ENCODE data around the gene SP5. TPM values are rescaled to one million over a fixed set of nuclear protein-coding genes. Genes with fewer than 3 reads are reported as not detected.

Gene SP5
- total and polyA plus RNA-seq, 10 of the 15 experiments (the other 5 are each of a cell fraction or from before 2014, with no cell fraction given), result not detected

DNA sequence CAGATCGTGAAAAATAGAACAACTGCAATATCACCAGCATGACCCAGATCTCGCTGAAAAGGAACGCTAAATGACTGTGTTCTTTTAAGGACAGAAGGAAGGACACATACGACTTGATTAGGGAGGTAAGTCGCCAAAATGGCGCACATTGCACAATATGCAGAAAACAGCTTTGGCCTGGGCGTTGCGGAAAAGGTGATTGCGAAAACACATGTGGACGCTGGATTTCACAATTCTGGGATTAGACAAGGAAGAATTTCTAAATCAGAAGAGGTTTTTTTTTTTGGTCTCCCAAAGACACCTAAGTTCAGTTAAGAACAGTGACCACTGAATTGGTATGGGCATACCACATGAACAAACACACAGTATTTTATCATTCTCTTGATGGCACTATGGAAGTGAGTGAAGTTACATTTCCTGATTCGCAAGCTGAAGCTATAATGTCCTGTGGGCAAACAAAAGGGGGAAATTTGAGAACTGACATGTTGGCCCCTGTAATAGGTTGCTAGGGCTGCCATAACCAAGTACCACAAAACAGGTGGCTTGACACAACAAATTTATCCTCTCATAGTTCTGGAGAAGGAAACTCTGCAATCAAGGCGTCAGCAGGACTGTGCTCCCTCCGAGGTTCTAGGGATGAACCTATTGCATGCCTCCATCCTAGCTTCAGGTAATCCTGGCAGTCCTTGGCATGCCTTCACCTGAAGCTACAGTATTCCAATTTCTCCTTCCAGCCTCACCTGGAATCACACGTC is 29.3 kb downstream of the SP5 start:
- ChIA-PET RAD21 (ENCODE audit: unreplicated experiment) (no interaction called here), CTCF (interaction anchor here (0.6 to 0.7 kb wide), 2 partner anchors 9 to 63 kb away, joined by 3 read pairs; no protein-coding TSS in a partner anchor), POLR2A (no interaction called here), SMC1A (ENCODE audit: uncharacterized antibody, unreplicated experiment) (interaction anchor here (0.7 kb wide), 1 partner anchor 9 kb away, joined by 3 read pairs; no protein-coding TSS in a partner anchor)
- WGBS (ENCODE audit: insufficient coverage, insufficient replicate concordance, low lambda C conversion rate, missing lambda C conversion rate), result 51% methylated on average over 14 of the region's 14 CpGs
- H3K4me2 ChIP-seq (ENCODE audit: control insufficient read depth, insufficient read depth), result no peak overlapping the region
- no peaks in the 10 kb centered on the region for H3K79me2 ChIP-seq (ENCODE audit: control insufficient read depth, insufficient read depth, low read length)
- H3K9me3 ChIP-seq (replicated peaks; ENCODE audit: control insufficient read depth, insufficient read depth, low read length), result no peaks in the 10 kb centered on the region
- H3K4me1 ChIP-seq (ENCODE audit: control insufficient read depth, insufficient read depth, low read length), result no peaks in the 10 kb centered on the region
- no peak overlapping the region for H3K27ac ChIP-seq (ENCODE audit: control insufficient read depth, insufficient read depth)
- no peak overlapping the region for H3K4me3 ChIP-seq
- no peaks in the 10 kb centered on the region for H4K20me1 ChIP-seq (ENCODE audit: control insufficient read depth, insufficient read depth)
- TF ChIP-seq, protein P1, sequence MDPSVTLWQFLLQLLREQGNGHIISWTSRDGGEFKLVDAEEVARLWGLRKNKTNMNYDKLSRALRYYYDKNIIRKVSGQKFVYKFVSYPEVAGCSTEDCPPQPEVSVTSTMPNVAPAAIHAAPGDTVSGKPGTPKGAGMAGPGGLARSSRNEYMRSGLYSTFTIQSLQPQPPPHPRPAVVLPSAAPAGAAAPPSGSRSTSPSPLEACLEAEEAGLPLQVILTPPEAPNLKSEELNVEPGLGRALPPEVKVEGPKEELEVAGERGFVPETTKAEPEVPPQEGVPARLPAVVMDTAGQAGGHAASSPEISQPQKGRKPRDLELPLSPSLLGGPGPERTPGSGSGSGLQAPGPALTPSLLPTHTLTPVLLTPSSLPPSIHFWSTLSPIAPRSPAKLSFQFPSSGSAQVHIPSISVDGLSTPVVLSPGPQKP (IDR thresholded peaks at IDR 0.05; ENCODE audit: low read depth, low read length), result no peak
- TF ChIP-seq PML (IDR thresholded peaks at IDR 0.05; ENCODE audit: low read length), result no peak
- no peak for TF ChIP-seq HDAC6 (IDR thresholded peaks at IDR 0.05; ENCODE audit: unreplicated experiment)
- no peak for TF ChIP-seq MEF2A (IDR thresholded peaks at IDR 0.05; ENCODE audit: insufficient read depth, low read depth, low read length)
- no peak for TF ChIP-seq TCF3 (IDR thresholded peaks at IDR 0.05; ENCODE audit: borderline replicate concordance, insufficient read depth, low read depth, low read length)
- no peak for TF ChIP-seq CBFB (IDR thresholded peaks at IDR 0.05; ENCODE audit: low read depth)
- no peak for TF ChIP-seq SMARCA5 (IDR thresholded peaks at IDR 0.05)
- TF ChIP-seq FOXM1 (IDR thresholded peaks at IDR 0.05; ENCODE audit: low read depth, low read length), result no peak
- TF ChIP-seq RAD51 (IDR thresholded peaks at IDR 0.05), result no peak
- TF ChIP-seq IRF4 (IDR thresholded peaks at IDR 0.05; ENCODE audit: low read depth, low read length), result no peak
- TF ChIP-seq, protein P2, sequence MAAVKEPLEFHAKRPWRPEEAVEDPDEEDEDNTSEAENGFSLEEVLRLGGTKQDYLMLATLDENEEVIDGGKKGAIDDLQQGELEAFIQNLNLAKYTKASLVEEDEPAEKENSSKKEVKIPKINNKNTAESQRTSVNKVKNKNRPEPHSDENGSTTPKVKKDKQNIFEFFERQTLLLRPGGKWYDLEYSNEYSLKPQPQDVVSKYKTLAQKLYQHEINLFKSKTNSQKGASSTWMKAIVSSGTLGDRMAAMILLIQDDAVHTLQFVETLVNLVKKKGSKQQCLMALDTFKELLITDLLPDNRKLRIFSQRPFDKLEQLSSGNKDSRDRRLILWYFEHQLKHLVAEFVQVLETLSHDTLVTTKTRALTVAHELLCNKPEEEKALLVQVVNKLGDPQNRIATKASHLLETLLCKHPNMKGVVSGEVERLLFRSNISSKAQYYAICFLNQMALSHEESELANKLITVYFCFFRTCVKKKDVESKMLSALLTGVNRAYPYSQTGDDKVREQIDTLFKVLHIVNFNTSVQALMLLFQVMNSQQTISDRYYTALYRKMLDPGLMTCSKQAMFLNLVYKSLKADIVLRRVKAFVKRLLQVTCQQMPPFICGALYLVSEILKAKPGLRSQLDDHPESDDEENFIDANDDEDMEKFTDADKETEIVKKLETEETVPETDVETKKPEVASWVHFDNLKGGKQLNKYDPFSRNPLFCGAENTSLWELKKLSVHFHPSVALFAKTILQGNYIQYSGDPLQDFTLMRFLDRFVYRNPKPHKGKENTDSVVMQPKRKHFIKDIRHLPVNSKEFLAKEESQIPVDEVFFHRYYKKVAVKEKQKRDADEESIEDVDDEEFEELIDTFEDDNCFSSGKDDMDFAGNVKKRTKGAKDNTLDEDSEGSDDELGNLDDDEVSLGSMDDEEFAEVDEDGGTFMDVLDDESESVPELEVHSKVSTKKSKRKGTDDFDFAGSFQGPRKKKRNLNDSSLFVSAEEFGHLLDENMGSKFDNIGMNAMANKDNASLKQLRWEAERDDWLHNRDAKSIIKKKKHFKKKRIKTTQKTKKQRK (IDR thresholded peaks at IDR 0.05; ENCODE audit: low read depth, low read length), result no peak
- no peak for TF ChIP-seq GABPA (IDR thresholded peaks at IDR 0.05; ENCODE audit: low read depth)
- TF ChIP-seq, protein P3, sequence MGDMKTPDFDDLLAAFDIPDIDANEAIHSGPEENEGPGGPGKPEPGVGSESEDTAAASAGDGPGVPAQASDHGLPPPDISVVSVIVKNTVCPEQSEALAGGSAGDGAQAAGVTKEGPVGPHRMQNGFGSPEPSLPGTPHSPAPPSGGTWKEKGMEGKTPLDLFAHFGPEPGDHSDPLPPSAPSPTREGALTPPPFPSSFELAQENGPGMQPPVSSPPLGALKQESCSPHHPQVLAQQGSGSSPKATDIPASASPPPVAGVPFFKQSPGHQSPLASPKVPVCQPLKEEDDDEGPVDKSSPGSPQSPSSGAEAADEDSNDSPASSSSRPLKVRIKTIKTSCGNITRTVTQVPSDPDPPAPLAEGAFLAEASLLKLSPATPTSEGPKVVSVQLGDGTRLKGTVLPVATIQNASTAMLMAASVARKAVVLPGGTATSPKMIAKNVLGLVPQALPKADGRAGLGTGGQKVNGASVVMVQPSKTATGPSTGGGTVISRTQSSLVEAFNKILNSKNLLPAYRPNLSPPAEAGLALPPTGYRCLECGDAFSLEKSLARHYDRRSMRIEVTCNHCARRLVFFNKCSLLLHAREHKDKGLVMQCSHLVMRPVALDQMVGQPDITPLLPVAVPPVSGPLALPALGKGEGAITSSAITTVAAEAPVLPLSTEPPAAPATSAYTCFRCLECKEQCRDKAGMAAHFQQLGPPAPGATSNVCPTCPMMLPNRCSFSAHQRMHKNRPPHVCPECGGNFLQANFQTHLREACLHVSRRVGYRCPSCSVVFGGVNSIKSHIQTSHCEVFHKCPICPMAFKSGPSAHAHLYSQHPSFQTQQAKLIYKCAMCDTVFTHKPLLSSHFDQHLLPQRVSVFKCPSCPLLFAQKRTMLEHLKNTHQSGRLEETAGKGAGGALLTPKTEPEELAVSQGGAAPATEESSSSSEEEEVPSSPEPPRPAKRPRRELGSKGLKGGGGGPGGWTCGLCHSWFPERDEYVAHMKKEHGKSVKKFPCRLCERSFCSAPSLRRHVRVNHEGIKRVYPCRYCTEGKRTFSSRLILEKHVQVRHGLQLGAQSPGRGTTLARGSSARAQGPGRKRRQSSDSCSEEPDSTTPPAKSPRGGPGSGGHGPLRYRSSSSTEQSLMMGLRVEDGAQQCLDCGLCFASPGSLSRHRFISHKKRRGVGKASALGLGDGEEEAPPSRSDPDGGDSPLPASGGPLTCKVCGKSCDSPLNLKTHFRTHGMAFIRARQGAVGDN (IDR thresholded peaks at IDR 0.05), result no peak
- BruUV-seq (replicated peaks), result no TSS peak
- no peaks in the 10 kb centered on the region for H3K36me3 ChIP-seq (ENCODE audit: control insufficient read depth in 2 of 2, insufficient read depth in 2 of 2, low read length in 1 of 2)
- intact Hi-C loops (cut with micrococcal nuclease; ENCODE audit: unreplicated experiment) (no loop called here), in situ Hi-C loops (cut with MboI) (no loop called here)
- ATAC-seq (no peak), FAIRE-seq (no peak), DNase-seq (ENCODE audit: low read depth, low spot score) (no peak)
- no peak overlapping the region for H3K9ac ChIP-seq (ENCODE audit: control insufficient read depth, insufficient read depth, low read length)
- H3K27me3 ChIP-seq (replicated peaks in 1 of 2; ENCODE audit: control insufficient read depth in 2 of 2, insufficient read depth in 2 of 2, low read length in 1 of 2), result peaks cover 0 to 2% of the 10 kb centered on the region in 2 experiments; a peak in 1 of 4 replicates
- H2AFZ ChIP-seq (ENCODE audit: control insufficient read depth, low read depth, low read length), result no peak overlapping the region

Data from GM12878 (cell line).